H1 (cell line): ENCODE data around the gene CACNA1D. TPM values are rescaled to one million over a fixed set of nuclear protein-coding genes. Genes with fewer than 3 reads are reported as not detected.

Experiments used
- CTCF ChIA-PET: fragments of 300-600 bp; sonication (Branson Sonifier 250); formaldehyde crosslinking; loops from one replicate; lab custom pipeline; 2021; ENCODE audit not compliant: partially characterized antibody; lab: Charles Lee
- POLR2A ChIA-PET: fragments of 300-600 bp; sonication (Branson Sonifier 250); formaldehyde crosslinking; loops from one replicate; lab custom pipeline; 2021; ENCODE audit warnings: inconsistent platforms; ENCODE audit not compliant: partially characterized antibody; lab: Charles Lee
- DNase-seq, 2 experiments: peaks; one replicate each; pipeline versions ENCODE4 v3.0.0 to v3.0.0-alpha.2; 2010 to 2022; ENCODE audit warnings: low spot score in 2 of 2, low read depth in 1 of 2, mixed read lengths in 1 of 2
- FAIRE-seq: peaks from 2 replicates; lab custom pipeline; 2011; peaks lifted over from hg19 to GRCh38; lab: Jason Lieb, UNC
- H2AFZ ChIP-seq: 2 replicates; pipeline ENCODE4 v1.8.1; 2012; ENCODE audit warnings: low read length, inconsistent platforms
- H2AK5ac ChIP-seq: 2 replicates; pipeline ENCODE4 v1.6.1; 2013; ENCODE audit warnings: low read depth, low read length
- H2BK120ac ChIP-seq: replicated peaks from 2 replicates; pipeline ENCODE3; 2013; ENCODE audit warnings: low read depth, low read length, inconsistent platforms
- H2BK12ac ChIP-seq: 2 replicates; pipeline ENCODE4 v1.6.1; 2013; ENCODE audit warnings: low read depth, low read length
- H2BK15ac ChIP-seq: 2 replicates; pipeline ENCODE4 v1.6.1; 2013; ENCODE audit warnings: low read length
- H2BK20ac ChIP-seq: 2 replicates; pipeline ENCODE4 v1.6.1; 2013; ENCODE audit warnings: low read length
- H2BK5ac ChIP-seq: 2 replicates; pipeline ENCODE4 v1.6.1; 2013; ENCODE audit warnings: low read depth, low read length
- H3K14ac ChIP-seq: 2 replicates; pipeline ENCODE4 v1.6.1; 2013; ENCODE audit warnings: inconsistent platforms; ENCODE audit not compliant: insufficient read length
- H3K18ac ChIP-seq: 2 replicates; pipeline ENCODE4 v1.6.1; 2013; ENCODE audit warnings: low read length; ENCODE audit errors: extremely low read depth
- H3K23ac ChIP-seq: 2 replicates; pipeline ENCODE4 v1.6.1; 2013; ENCODE audit warnings: inconsistent platforms; ENCODE audit not compliant: insufficient read length
- H3K23me2 ChIP-seq: 2 replicates; pipeline ENCODE4 v1.6.1; 2013; ENCODE audit warnings: low read depth, low read length
- H3K27ac ChIP-seq: 2 replicates; pipeline ENCODE4 v1.6.1; 2011; ENCODE audit warnings: low read depth, low read length, inconsistent platforms
- H3K27me3 ChIP-seq, 4 experiments: replicated peaks in 1 of 4; 1 replicate in 1 of 4; 2 replicates in 3 of 4; pipeline versions ENCODE4 v1.6.1 to v1.8.1; 2011 to 2013; ENCODE audit warnings: low read length in 3 of 4, mild to moderate bottlenecking in 3 of 4, inconsistent platforms in 2 of 4, mixed read lengths in 2 of 4, moderate library complexity in 1 of 4; ENCODE audit not compliant: control insufficient read depth in 3 of 4, insufficient read depth in 3 of 4; ENCODE audit errors: extremely low read depth in 1 of 4
- H3K36me3 ChIP-seq, 4 experiments: 2 replicates each; pipeline versions ENCODE4 v1.6.1 to v1.8.1; 2011 to 2013; ENCODE audit warnings: mild to moderate bottlenecking in 4 of 4, low read length in 3 of 4, moderate library complexity in 2 of 4, control low read depth in 1 of 4, inconsistent platforms in 1 of 4; ENCODE audit not compliant: insufficient read depth in 4 of 4, control insufficient read depth in 2 of 4
- H3K4ac ChIP-seq: replicated peaks from 2 replicates; pipeline ENCODE3; 2013; ENCODE audit warnings: low read length, low read depth, mixed read lengths, inconsistent platforms; ENCODE audit not compliant: insufficient read length
- H3K4me1 ChIP-seq, 4 experiments: replicated peaks in 1 of 4; 1 replicate in 1 of 4; 2 replicates in 3 of 4; pipeline versions ENCODE4 v1.6.1 to v1.8.1; 2011 to 2013; ENCODE audit warnings: low read length in 3 of 4, inconsistent platforms in 2 of 4, mixed read lengths in 1 of 4; ENCODE audit not compliant: insufficient read depth in 4 of 4, control insufficient read depth in 3 of 4
- H3K4me2 ChIP-seq, 2 experiments: 2 replicates each; pipeline versions ENCODE4 v1.6.1 to v1.8.1; 2011 to 2013; ENCODE audit warnings: low read depth in 2 of 2, low read length in 2 of 2, control low read depth in 1 of 2, inconsistent platforms in 1 of 2, mild to moderate bottlenecking in 1 of 2; ENCODE audit not compliant: insufficient read depth in 1 of 2
- H3K4me3 ChIP-seq, 4 experiments: fragments of 200-600, 300-600 bp in 1 of 4; sonication (generic), shearing (Covaris generic), sonication (Bioruptor Twin) in 1 of 4; 2 replicates each; pipeline versions ENCODE4 v1.5.1 to v1.8.1; 2011 to 2016; ENCODE audit warnings: low read length in 4 of 4, low read depth in 3 of 4, control low read depth in 2 of 4, inconsistent platforms in 2 of 4, mild to moderate bottlenecking in 2 of 4, mixed read lengths in 1 of 4, moderate library complexity in 1 of 4; ENCODE audit not compliant: insufficient read depth in 2 of 4; ENCODE audit errors: extremely low read depth in 1 of 4
- H3K56ac ChIP-seq: replicated peaks from 2 replicates; pipeline ENCODE3; 2013; ENCODE audit warnings: low read depth, mild to moderate bottlenecking, mixed read lengths, low read length, inconsistent platforms; ENCODE audit not compliant: insufficient read length
- H3K79me1 ChIP-seq: 2 replicates; pipeline ENCODE4 v1.6.1; 2013; ENCODE audit warnings: low read depth, low read length, control low read depth
- H3K79me2 ChIP-seq, 2 experiments: 2 replicates each; pipeline versions ENCODE4 v1.6.1 to v1.8.1; 2012 to 2013; ENCODE audit warnings: low read length in 2 of 2, mild to moderate bottlenecking in 2 of 2, inconsistent platforms in 1 of 2; ENCODE audit not compliant: insufficient read depth in 2 of 2, control insufficient read depth in 1 of 2
- H3K9ac ChIP-seq, 4 experiments: replicated peaks in 1 of 4; 1 replicate in 1 of 4; 2 replicates in 3 of 4; pipeline versions ENCODE4 v1.6.1 to v1.8.1; 2011 to 2013; ENCODE audit warnings: low read depth in 3 of 4, low read length in 3 of 4, control low read depth in 2 of 4, mild to moderate bottlenecking in 2 of 4, moderate library complexity in 2 of 4, inconsistent platforms in 1 of 4; ENCODE audit errors: extremely low read depth in 1 of 4
- H3K9me3 ChIP-seq, 2 experiments: 2 replicates each; pipeline versions ENCODE4 v1.6.1 to v1.8.1; 2012 to 2013; ENCODE audit warnings: mild to moderate bottlenecking in 2 of 2, moderate library complexity in 2 of 2, control low read depth in 1 of 2, inconsistent platforms in 1 of 2, low read depth in 1 of 2, low read length in 1 of 2, mixed read lengths in 1 of 2; ENCODE audit not compliant: insufficient read depth in 2 of 2
- H4K20me1 ChIP-seq, 2 experiments: replicated peaks in 1 of 2; 2 replicates each; pipeline versions ENCODE3 to v1.8.1; 2011 to 2013; ENCODE audit warnings: inconsistent platforms in 2 of 2, low read length in 2 of 2, mild to moderate bottlenecking in 1 of 2; ENCODE audit not compliant: insufficient read depth in 2 of 2, control insufficient read depth in 1 of 2
- H4K5ac ChIP-seq: 2 replicates; pipeline ENCODE4 v1.6.1; 2013; ENCODE audit warnings: low read length, low read depth, mixed read lengths, inconsistent platforms; ENCODE audit not compliant: insufficient read length
- H4K8ac ChIP-seq: 2 replicates; pipeline ENCODE4 v1.8.0; 2013; ENCODE audit warnings: mild to moderate bottlenecking, moderate library complexity, low read length, inconsistent platforms; ENCODE audit not compliant: insufficient read depth; ENCODE audit errors: extremely low read depth
- H4K91ac ChIP-seq: replicated peaks from 2 replicates; pipeline ENCODE3; 2013; ENCODE audit warnings: low read length, mixed read lengths, inconsistent platforms; ENCODE audit not compliant: insufficient read length
- ATF3 ChIP-seq: IDR thresholded peaks from 2 replicates; pipeline ENCODE4 v1.6.1; 2011; ENCODE audit warnings: low read depth, mild to moderate bottlenecking, low read length; ENCODE audit not compliant: insufficient read depth
- CEBPB ChIP-seq: IDR thresholded peaks from 2 replicates; pipeline ENCODE4 v1.6.1; 2012; ENCODE audit warnings: low read depth, low read length
- CHD2 ChIP-seq: IDR thresholded peaks from 2 replicates; pipeline ENCODE4 v1.6.1; 2012; ENCODE audit warnings: low read length, improper control_type of control experiment
- JUN ChIP-seq: IDR thresholded peaks from 2 replicates; pipeline ENCODE4 v1.6.1; 2011; ENCODE audit warnings: low read depth, mild to moderate bottlenecking, improper control_type of control experiment, low read length
- KDM1A ChIP-seq: fragments of 200-600, 300-600 bp; sonication (generic); IDR thresholded peaks from 2 replicates; pipeline ENCODE4 v1.7.1; 2016; ENCODE audit warnings: mild to moderate bottlenecking, low read length, borderline replicate concordance
- KDM5A ChIP-seq: fragments of 200-600 bp; IDR thresholded peaks from 2 replicates; pipeline ENCODE4 v1.7.1; 2012; ENCODE audit warnings: mild to moderate bottlenecking, low read length, inconsistent platforms, mixed read lengths
- NANOG ChIP-seq: IDR thresholded peaks from 2 replicates; pipeline ENCODE4 v1.6.1; 2011; ENCODE audit warnings: low read length, low read depth, mild to moderate bottlenecking, inconsistent platforms; ENCODE audit not compliant: insufficient read depth, poor library complexity, severe bottlenecking
- RXRA ChIP-seq: IDR thresholded peaks from 2 replicates; pipeline ENCODE4 v1.6.1; 2011; ENCODE audit warnings: low read depth, mild to moderate bottlenecking, low read length, moderate library complexity; ENCODE audit not compliant: insufficient read depth
- SIN3A ChIP-seq, 2 experiments: IDR thresholded peaks in 1 of 2; conservative IDR thresholded peaks in 1 of 2; 2 replicates each; pipeline ENCODE4 v1.6.1; 2011 to 2012; ENCODE audit warnings: low read length in 2 of 2, improper control_type of control experiment in 1 of 2, low read depth in 1 of 2, mild to moderate bottlenecking in 1 of 2
- WGBS, 2 experiments: shearing (Covaris generic) in 1 of 2; methylation state at CpG; one replicate each; pipeline versions ENCODE4 v1.1.6 to v1.1.7; 2013 to 2015; ENCODE audit warnings: low lambda C conversion rate in 2 of 2, mixed read lengths in 2 of 2, inconsistent platforms in 1 of 2, low coverage in 1 of 2, missing lambda C conversion rate in 1 of 2; ENCODE audit not compliant: insufficient replicate concordance in 2 of 2, insufficient coverage in 1 of 2, insufficient read length in 1 of 2; ENCODE audit errors: extremely low coverage in 1 of 2, missing lambda C conversion rate in 1 of 2; 5-methylcytosine and 5-hydroxymethylcytosine counted together
- polyA plus RNA-seq, 7 experiments: library from polyadenylated mRNA; depleted of rRNA in 3 of 7; stranded (reverse) in 5 of 7; unstranded in 2 of 7; fragments of >200 nt in 5 of 7; fragments of 200-250 nt in 2 of 7; gene quantifications; 1 replicate in 5 of 7; 2 replicates in 1 of 7; 4 replicates in 1 of 7; pipeline versions ENCODE4 v1.2.1 to v1.2.3, GENCODE V29; 2011 to 2013; ENCODE audit warnings: missing spikeins in 2 of 7, mixed read lengths in 2 of 7
- total RNA-seq: library from RNA; stranded (reverse); fragmentation: NEBNext Ultra II Directional; extraction: Animal tissue kit (Norgen Biotek cat#: 25700); gene quantifications from 2 replicates; pipeline ENCODE4 v1.2.1, GENCODE V29; 2021

The CACNA1D gene
- total and polyA plus RNA-seq, 2 of the 8 experiments (the other 6 are each of a cell fraction or from before 2014, with no cell fraction given) = 2.0 to 2.9 TPM

- H3K4me3 ChIP-seq = no peak overlapping the region
- no peak overlapping the region for H4K5ac ChIP-seq
- no peaks in the 10 kb centered on the region for H3K27me3 ChIP-seq
- H3K9ac ChIP-seq = no peak overlapping the region
- H3K36me3 ChIP-seq = peaks cover 6 to 20% (median 15%) of the 10 kb centered on the region in 4 experiments; a peak in 7 of 8 replicates
- ChIA-PET POLR2A (no interaction called here), CTCF (interaction anchor here (1.1 kb wide), 1 partner anchor 108 kb away, joined by 4 read pairs; no protein-coding TSS in a partner anchor)
- no peak overlapping the region for H3K4me2 ChIP-seq
- H2AK5ac ChIP-seq = no peak overlapping the region
- H3K18ac ChIP-seq = no peak overlapping the region
- no peak overlapping the region for H2BK20ac ChIP-seq
- no peak overlapping the region for H2AFZ ChIP-seq
- H4K8ac ChIP-seq = no peak overlapping the region
- H3K79me1 ChIP-seq = no peaks in the 10 kb centered on the region
- TF ChIP-seq KDM5A = no peak
- no peak for TF ChIP-seq CEBPB
- TF ChIP-seq SIN3A (conservative IDR thresholded peaks at IDR 0.05 in 1 of 2, IDR thresholded peaks at IDR 0.05 in 1 of 2; ENCODE audit: low read depth in 1 of 2, low read length in 2 of 2) = no peak
- no peak for TF ChIP-seq KDM1A
- TF ChIP-seq CHD2 = no peak
- no peak for TF ChIP-seq RXRA
- no peak for TF ChIP-seq ATF3
- no peak for TF ChIP-seq NANOG
- no peak for TF ChIP-seq JUN
- H2BK12ac ChIP-seq = no peak overlapping the region
- H3K23ac ChIP-seq = no peak overlapping the region
- no peak for FAIRE-seq
- DNase-seq = no peak
- WGBS, 2 experiments = 88% methylated on average over 14 of the region's 14 CpGs; no CpG with 5 or more reads in 1 of the 2 experiments
- H3K4me1 ChIP-seq = no peaks in the 10 kb centered on the region
- no peak overlapping the region for H3K27ac ChIP-seq
- H2BK120ac ChIP-seq = no peak overlapping the region
- H2BK15ac ChIP-seq = no peak overlapping the region
- H4K20me1 ChIP-seq = peaks cover 3% of the 10 kb centered on the region in 2 experiments
- no peak overlapping the region for H3K4ac ChIP-seq
- H3K9me3 ChIP-seq = no peaks in the 10 kb centered on the region
- H3K14ac ChIP-seq = no peak overlapping the region
- H3K56ac ChIP-seq = no peak overlapping the region
- H2BK5ac ChIP-seq = no peak overlapping the region
- H3K79me2 ChIP-seq = no peaks in the 10 kb centered on the region
- no peaks in the 10 kb centered on the region for H3K23me2 ChIP-seq
- no peak overlapping the region for H4K91ac ChIP-seq
Observed at GRCh38 chr3:53818221-53819162, 324.1 kb downstream of the CACNA1D start.
